Fibroblast of the aortic adventitia (primary cell): ENCODE results near the gene OXTR. TPM values are rescaled to one million over a fixed set of nuclear protein-coding genes. Genes with fewer than 3 reads are reported as not detected.
A peak's percentile ranks its signal among the peaks of the same experiment; 100 is the strongest.

Source experiments
- DNase-seq: peaks from one replicate; pipeline ENCODE4 v3.0.0-alpha.2; 2010; ENCODE audit warnings: low read depth
- H3K4me3 ChIP-seq: 2 replicates; pipeline ENCODE4 v1.5.1; 2011; ENCODE audit warnings: low read depth, mild to moderate bottlenecking, control low read depth, low read length, moderate library complexity
- total RNA-seq: library from RNA; depleted of rRNA; stranded (reverse); fragments of >200 nt; gene quantifications from 2 replicates; pipeline ENCODE4 v1.2.3, GENCODE V29; 2012; ENCODE audit warnings: low replicate concordance
- TF ChIP-seq, protein P1 (sequence below): IDR thresholded peaks from 2 replicates; pipeline ENCODE4 v1.5.1; 2011; ENCODE audit warnings: mild to moderate bottlenecking, low read length, control low read depth, inconsistent platforms; ENCODE audit not compliant: insufficient read depth

OXTR gene
- total RNA-seq, 1 donor = 6.1 TPM

DNA sequence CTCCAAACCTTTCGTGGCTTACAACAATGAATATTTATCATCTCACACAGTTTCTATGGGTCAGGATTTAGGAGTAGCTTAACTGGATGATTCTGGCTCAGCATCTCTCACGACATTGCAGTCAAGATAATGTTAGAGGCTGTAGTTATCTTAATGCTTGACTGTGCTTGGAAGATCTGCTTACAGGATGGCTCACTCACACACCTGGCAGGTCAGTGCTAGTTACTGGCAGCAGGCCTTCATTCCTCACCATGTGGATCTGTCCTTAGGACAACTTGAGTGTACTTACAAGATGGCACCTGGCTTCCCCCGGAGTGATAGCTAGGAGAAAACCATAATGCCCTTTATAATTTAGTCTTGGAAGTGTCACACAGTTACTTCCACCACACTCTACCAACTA, 32.8 kb upstream of the OXTR start:
- no peak for DNase-seq
- H3K4me3 ChIP-seq = no peak overlapping the region
- TF ChIP-seq, protein P1, sequence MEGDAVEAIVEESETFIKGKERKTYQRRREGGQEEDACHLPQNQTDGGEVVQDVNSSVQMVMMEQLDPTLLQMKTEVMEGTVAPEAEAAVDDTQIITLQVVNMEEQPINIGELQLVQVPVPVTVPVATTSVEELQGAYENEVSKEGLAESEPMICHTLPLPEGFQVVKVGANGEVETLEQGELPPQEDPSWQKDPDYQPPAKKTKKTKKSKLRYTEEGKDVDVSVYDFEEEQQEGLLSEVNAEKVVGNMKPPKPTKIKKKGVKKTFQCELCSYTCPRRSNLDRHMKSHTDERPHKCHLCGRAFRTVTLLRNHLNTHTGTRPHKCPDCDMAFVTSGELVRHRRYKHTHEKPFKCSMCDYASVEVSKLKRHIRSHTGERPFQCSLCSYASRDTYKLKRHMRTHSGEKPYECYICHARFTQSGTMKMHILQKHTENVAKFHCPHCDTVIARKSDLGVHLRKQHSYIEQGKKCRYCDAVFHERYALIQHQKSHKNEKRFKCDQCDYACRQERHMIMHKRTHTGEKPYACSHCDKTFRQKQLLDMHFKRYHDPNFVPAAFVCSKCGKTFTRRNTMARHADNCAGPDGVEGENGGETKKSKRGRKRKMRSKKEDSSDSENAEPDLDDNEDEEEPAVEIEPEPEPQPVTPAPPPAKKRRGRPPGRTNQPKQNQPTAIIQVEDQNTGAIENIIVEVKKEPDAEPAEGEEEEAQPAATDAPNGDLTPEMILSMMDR = no peak

- peak; percentile 12 for DNase-seq
- TF ChIP-seq, protein P1 = no peak
- no peak overlapping the region for H3K4me3 ChIP-seq
Observed at GRCh38 chr3:8800016-8800415, 30.6 kb upstream of the OXTR start.

DNA sequence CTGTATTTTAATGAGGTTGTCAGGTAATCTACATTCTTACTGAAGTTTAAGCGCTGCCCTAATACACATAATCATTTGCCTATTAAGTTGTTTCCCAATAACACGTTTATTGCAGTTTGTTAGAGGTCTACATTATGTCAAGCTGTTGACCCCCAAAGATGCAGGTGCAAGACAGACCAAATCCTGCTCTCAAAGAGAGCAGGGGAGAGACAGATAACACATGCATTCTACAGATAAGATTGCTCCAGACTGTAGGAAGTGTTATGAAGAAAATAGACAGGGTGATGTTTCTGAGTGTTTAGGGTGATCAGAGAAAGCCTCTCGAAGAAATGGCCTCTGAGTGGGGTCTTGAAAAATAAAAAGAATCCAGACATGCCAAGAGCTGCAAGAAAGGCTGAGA, 24.8 kb upstream of the OXTR start:
- DNase-seq = no peak
- no peak overlapping the region for H3K4me3 ChIP-seq
- TF ChIP-seq, protein P1 = no peak

DNA sequence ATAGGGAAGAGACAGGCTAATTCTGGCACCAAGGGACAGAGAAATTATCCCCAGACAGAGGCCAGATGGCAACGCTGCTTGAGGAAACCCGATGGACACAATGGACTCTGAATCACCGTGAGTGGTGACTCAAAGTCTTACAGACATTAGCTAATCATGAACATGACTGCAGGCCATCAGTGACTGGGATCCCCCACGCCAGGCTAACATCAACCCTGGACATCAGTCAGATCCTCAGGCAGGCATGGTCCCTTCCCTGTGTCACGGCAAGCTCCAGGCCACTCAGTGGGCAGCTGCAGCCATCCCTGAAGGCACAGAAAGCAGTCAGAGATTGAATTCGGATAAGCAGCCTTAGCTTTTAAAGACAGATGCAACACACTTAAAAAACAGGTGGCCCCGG, 23.8 kb upstream of the OXTR start:
- H3K4me3 ChIP-seq = no peak overlapping the region
- peak; percentile 53 for DNase-seq
- TF ChIP-seq, protein P1 = no peak

GRCh38 chr3:8790529-8790928, 21.1 kb upstream of the OXTR start:
- TF ChIP-seq, protein P1 = no peak
- no peak for DNase-seq
- no peak overlapping the region for H3K4me3 ChIP-seq

DNA sequence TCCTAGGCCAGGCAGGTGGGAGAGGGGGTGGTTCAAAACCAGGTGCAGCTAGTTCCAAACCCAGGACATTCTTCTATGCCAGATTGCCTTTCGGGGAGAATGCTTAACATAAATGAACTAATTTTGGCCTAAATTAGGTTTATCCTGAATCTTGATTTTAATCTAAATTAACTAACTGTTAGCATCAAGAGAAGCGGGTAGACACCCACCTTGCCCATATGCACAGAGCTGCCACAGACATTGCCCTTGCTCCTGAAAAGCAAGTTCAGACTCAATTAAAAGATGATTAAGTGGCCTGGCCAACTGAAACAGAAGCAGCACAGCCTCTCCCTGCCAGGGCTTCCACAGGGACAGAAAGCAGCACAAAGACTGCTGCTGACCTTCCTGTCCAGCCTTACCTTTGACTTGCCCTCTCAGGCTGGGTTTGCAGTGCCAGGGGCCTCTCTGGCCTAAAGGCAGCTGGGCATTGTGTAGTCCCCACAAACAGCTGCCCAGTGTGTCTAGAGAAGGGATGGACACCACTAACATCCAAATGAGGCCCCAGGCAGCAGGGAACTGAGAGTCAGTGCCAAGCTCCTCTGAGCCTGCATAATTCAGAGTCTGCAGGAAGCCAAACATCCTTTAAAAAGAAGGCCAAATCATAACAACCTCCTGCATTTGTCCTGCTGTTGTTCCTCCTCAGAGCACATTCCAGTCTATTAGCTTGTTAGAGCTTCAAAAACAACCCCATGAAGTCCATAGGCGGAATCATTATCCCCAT, 15.4 kb upstream of the OXTR start:
- TF ChIP-seq, protein P1 = no peak
- DNase-seq = no peak
- H3K4me3 ChIP-seq = no peak overlapping the region

- H3K4me3 ChIP-seq = no peak overlapping the region
- TF ChIP-seq, protein P1 = no peak
- no peak for DNase-seq
Observed at GRCh38 chr3:8780279-8780678, 10.9 kb upstream of the OXTR start.
